ENCODE results near the gene BRSK2.

The BRSK2 gene

DNA sequence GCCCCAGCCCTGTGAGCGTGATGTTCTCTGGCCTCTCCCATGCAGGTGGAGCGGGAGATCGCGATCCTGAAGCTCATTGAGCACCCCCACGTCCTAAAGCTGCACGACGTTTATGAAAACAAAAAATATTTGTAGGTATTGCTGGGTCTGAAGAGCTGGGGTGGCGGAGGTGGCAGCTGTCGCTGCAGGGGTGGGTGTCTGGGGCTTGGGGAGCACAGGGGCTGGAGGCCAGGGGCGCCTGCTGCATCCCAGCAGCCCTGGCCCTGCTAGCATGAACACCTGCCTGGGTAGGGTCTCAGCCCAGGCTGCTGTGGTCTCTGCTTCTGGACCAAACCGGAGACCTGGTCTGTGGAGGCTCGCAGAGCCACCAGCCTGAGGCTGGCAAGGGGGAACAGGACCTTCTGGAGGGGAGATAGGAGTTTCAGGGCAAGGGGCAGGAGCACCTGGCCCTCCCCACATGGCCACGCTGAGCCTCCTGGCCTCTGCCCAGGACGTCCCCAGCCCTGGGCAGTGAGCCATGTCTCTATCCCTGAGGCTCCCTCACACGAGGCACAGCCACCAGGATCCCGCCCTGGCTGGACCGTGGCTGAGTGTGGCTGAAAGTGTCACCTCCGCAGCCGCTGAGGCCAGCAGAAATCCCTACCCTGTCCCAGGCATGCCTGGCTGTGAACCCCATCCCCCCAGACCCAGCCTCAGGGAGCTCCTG, 48.7 kb downstream of the BRSK2 start:
- DNase-seq = no peak

GRCh38 chr11:1438967-1439330, 49.2 kb downstream of the BRSK2 start:
- DNase-seq = no peak

GRCh38 chr11:1439341-1439740, 49.6 kb downstream of the BRSK2 start:
- no peak for DNase-seq

DNA sequence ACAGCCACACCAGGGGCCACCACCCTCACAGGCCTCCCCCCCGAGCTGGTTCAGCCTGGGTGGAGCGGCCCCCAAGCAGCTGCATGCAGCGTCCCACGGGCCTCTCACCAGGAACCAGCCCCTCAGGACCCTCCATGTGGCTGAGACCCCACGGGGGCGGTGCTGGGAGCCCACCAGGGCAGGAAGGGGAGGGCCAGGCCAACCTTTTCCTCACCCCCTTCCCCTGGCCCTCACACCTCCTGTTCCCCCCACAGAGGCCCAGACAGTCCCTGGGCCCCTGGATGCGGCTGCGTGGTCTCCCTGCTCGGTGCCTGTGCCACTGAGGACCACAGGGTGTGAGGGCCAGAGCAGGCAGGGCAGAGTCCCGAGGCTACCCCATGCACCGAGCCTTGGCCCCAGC, 50.3 kb downstream of the BRSK2 start:
- no peak for DNase-seq

- DNase-seq = no peak
These were observed 50.8 kb downstream of the BRSK2 start for GRCh38 chr11:1440496-1440895.

- DNase-seq = no peak
These were observed 52.4 kb downstream of the BRSK2 start for GRCh38 chr11:1442163-1442562.

DNA sequence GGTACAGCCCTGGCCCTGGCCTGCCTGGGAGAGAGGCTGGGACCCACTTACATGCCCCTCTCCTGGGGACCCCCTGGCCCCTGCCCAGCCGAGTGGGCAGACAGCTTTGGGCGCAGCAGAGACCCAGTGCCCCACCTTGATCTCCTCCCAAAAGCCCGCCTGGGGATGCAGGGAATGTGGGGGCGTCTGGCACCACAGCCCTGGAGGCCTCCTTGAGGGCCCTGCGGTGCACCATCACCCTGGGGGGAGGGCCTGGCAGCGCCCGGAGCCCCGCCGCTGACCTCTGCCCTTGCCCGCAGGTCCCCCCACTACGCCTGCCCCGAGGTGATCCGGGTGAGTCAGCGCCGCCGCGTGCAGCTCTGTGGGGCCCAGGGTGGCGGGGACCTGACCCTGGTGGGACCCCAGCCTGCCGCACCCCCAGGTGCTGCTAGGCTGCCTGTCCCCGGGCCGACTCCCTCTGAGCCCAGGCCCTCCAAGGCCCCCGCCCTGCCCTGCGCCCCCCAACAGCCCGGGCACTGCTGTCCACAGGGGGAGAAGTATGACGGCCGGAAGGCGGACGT, 53.2 kb downstream of the BRSK2 start:
- DNase-seq = no peak

DNA sequence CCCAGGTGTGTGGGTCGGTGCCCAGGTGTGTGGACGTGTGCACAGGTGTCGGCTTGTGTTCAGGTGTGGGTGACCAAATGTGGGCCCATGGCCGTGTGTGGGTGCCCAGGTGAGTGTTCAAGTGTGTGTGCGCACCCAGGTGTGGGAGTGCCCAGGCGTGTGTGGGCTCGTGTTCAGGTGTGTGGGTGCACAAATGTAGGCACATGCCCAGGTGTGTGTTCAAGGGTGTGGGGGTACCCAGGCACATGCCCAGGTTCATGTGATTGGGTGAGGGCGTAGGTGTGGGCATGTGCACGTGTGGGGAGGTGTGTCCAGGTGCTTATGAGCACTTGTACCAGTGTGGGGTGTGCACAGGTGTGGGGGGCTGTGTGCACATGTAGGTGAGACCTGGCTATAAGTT, 54.0 kb downstream of the BRSK2 start:
- DNase-seq = no peak

DNA sequence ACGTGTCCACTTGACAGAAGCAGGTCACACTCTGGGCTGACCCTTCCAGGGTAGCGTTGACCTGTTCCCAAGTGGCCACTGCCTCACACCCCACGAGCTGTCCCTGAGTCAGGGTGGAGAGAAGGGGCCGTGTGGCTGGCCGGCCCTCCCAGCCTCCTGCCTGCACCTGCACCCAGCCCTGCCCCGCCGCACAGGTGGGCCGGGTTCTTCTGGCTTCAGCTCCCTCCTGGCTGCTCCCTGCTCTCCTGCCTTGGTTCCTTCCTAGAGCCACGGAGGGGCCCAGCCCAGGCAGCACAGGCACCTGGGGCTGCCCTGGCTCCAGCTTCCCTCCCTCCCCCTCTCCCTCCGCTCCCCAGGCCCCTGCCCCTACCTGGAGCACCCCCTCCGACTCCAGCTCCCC, 54.6 kb downstream of the BRSK2 start:
- DNase-seq = no peak

GRCh38 chr11:1444823-1445422, 55.2 kb downstream of the BRSK2 start:
- DNase-seq = no peak

DNA sequence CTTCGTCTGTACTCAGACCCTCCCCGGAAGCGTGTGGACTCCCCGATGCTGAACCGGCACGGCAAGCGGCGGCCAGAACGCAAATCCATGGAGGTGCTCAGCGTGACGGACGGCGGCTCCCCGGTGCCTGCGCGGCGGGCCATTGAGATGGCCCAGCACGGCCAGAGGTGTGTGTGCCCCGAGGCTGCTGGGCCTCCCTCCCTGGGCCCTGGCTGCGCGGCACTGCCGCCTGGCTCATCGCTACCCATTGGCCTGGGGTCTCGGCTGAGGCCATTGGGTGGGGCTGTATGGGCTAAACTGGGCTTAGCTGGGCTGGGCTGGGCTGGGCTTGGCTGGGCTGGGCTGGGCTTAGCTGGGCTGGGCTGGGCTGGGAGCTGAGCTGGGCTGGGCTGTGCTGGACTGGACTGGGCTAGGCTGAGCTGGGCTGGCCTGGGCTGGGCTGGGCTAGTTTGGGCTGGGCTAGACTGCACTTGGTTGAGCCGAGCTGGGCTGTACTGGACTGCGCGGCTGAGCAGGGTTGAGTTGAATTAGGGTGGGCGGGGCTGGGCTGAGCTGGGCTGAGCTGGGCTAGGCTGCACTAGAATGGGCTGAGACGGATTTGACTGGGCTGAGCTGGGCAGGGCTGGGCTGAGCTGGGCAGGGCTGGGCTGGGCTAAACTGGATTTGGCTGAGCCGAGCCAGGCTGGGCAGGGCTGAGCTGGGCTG, 56.2 kb downstream of the BRSK2 start:
- DNase-seq = no peak

GRCh38 chr11:1446623-1447022, 56.9 kb downstream of the BRSK2 start:
- no peak for DNase-seq

DNA sequence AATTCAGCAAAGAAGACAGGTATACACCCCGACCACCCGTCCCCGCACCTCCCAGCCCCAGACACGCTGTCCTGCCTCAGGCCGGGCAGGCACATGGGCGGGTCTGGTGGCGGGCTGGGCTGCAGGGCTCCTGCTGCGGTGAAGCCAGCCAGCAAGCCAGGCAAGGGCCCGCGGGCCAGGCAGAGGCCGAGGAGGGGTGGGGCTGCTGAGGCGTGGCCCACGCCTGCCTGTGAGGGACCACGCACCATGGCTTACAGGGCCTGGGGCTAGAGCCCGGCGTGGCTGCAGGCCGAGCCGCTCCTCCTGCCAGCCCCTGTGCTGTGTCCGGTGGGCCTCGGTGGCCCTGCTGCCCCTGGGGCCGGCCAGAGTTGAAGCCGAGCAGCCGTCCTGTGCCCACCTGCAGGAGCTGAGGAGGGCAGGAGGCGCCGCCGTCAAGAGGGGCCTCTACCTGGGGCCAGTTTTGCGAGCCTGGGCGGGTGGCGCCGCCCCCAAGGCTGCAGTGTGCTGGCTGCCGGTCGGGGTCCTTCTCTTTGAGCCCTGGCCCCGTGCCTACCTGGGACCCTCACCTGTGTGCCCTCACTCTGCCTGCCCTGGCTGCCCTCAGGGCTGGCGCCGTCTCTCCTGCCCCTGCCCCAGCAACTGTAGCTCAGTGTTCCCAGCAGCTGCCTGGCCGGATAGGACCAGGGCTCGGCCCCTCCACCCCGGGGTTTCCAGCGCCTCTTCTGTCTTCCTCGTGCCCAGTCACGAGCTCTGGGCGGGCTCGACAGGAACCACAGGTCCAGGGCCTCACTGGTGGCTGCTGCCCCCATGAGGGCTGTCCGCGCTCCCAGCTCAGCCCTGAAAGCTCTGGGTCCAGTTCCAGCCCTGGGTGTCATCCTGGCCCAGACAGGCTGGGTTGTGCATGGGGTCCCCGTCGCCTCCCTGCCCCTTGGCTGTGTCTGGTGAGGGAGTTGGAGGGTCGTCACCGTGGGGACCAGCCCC, 58.4 kb downstream of the BRSK2 start:
- no peak for DNase-seq

- DNase-seq = no peak
These were observed 59.1 kb downstream of the BRSK2 start for GRCh38 chr11:1448882-1449281.

- DNase-seq = no peak
These were observed 59.9 kb downstream of the BRSK2 start for GRCh38 chr11:1449490-1450243.

GRCh38 chr11:1450344-1450875, 60.7 kb downstream of the BRSK2 start:
- DNase-seq = no peak

DNA sequence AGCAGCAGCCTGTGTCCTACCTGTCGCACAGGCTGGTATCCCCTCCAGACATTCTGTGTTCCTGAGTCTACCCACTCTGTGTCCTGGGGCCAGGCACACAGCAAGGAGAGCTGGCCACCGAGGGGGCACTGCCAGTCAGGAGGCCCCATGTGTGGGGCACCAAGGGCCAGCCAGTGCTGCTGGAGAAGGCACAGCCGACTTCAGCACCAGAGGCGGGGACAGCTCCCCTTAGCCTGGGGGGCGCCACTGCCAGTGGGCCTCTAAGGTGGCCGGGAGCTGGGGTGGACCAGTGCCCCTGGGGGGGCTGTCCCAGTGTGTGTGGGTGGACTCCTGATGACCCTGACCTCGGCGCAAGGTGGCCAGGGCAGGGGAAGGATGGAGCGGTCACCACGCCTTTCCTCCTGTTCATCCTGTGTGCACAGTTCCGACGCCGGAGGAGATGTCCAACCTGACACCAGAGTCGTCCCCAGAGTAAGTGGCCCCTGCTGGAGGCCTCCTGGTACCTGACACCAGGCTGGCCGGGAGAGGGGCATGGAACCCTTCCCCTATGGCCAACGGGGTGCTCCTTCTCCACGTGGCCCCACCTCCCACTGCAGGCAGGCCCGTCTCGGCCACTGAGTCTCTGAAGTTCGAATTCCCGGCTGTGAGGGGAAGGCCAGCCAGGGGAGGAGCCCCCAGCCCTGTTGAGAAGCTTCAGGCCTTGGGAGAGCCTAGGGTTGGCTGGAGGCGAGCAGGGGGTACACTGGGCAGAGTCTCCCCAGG, 61.4 kb downstream of the BRSK2 start:
- no peak for DNase-seq

DNA sequence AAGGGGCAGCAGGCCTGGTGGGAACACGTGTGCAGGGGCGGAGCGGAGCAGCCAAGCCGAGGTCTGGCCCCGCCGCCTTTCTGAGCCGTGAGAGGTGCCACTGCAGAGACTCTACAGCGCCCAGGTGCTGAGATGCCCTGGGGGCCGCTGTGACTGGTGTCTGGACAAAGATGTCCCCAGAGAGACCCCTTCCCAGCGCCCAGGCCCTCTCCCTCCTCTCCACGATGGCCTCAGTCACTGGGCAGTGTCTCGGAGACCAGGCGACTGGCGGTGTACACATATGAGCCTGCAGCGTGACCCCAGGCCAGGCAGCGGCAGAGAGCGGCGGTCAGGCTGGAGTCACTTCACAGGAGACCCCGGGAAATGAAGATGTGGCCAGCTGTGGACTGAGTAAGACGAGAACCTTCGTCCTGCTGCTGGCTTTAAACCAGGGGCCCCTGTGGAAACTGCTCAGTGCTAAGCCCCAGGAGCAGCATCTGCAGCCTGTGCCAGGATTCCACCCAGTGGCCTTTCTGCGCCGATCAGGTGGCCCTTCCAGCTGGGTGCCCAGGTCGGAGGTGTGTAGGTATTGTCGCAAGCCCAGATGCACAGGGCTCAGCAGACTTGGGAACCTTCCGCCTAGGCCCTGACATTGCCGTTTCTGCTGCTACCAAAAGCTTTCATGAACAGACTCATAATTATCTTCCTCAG, 62.2 kb downstream of the BRSK2 start:
- DNase-seq = no peak

GRCh38 chr11:1452744-1453143, 63.0 kb downstream of the BRSK2 start:
- DNase-seq = no peak

- no peak for DNase-seq
These were observed 63.9 kb downstream of the BRSK2 start for GRCh38 chr11:1453611-1454034.

Data from activated naive CD4-positive, alpha-beta T cell (primary cell).